Activated CD4-positive, alpha-beta memory T cell treated with anti-CD3 and anti-CD28 coated beads for 36 hours (primary cell): ENCODE measurements around the gene NKX3-2. TPM values are rescaled to one million over a fixed set of nuclear protein-coding genes. Genes with fewer than 3 reads are reported as not detected.
A peak's percentile ranks its signal among the peaks of the same experiment; 100 is the strongest.

ENCODE experiments used
- CTCF ChIA-PET: fragments of 350-600 bp; sonication (Branson Sonifier 250); formaldehyde crosslinking; loops from one replicate; lab custom pipeline; 2021; ENCODE audit warnings: antibody characterized with exemption, inconsistent platforms; lab: Charles Lee
- POLR2A ChIA-PET: fragments of 350-600 bp; sonication (Branson Sonifier 250); formaldehyde crosslinking; loops from one replicate; lab custom pipeline; 2021; ENCODE audit warnings: antibody characterized with exemption; lab: Charles Lee
- DNase-seq: peaks from one replicate; pipeline ENCODE4 v3.0.0-alpha.2; 2020
- H3K27ac Mint-ChIP-seq: one replicate; pipeline ENCODE4 v1.8.0; 2021; ENCODE audit warnings: mixed read lengths
- H3K27me3 Mint-ChIP-seq: one replicate; pipeline ENCODE4 v1.8.0; 2021; ENCODE audit warnings: mixed read lengths
- H3K36me3 Mint-ChIP-seq: one replicate; pipeline ENCODE4 v1.8.0; 2021; ENCODE audit warnings: mixed read lengths
- H3K4me1 Mint-ChIP-seq: one replicate; pipeline ENCODE4 v1.8.0; 2021; ENCODE audit warnings: low read depth, mixed read lengths
- H3K4me3 Mint-ChIP-seq: one replicate; pipeline ENCODE4 v1.8.0; 2021; ENCODE audit warnings: mild to moderate bottlenecking, mixed read lengths
- H3K9me3 Mint-ChIP-seq: one replicate; pipeline ENCODE4 v1.8.0; 2021; ENCODE audit warnings: mixed read lengths
- intact Hi-C: fragments of 100-400 bp; cut with micrococcal nuclease; formaldehyde crosslinking; loops from one replicate; pipeline ENCODE4 v1.15.1; 2023
- total RNA-seq, 2 experiments: library from RNA; stranded (reverse); gene quantifications; one replicate each; pipeline ENCODE4 v1.2.3, GENCODE V29; 2021

Gene NKX3-2
- total RNA-seq, 2 experiments from 2014 or later = not detected

- H3K27me3 Mint-ChIP-seq = peaks cover 66% of the 10 kb centered on the region
- H3K36me3 Mint-ChIP-seq = peaks cover 15% of the 10 kb centered on the region
- H3K9me3 Mint-ChIP-seq = no peaks in the 10 kb centered on the region
- ChIA-PET CTCF (interaction anchor here (0.7 to 3.2 kb wide), 3 partner anchors 14 to 21 kb away, joined by 3 to 12 read pairs (median 4); no protein-coding TSS in a partner anchor), POLR2A (interaction anchor here (1.1 to 2.8 kb wide), 2 partner anchors 11 to 18 kb away, joined by 3 to 8 read pairs; no protein-coding TSS in a partner anchor)
- intact Hi-C loops = no loop called here
- no peak for DNase-seq
- no peak overlapping the region for H3K4me3 Mint-ChIP-seq
- no peak overlapping the region for H3K27ac Mint-ChIP-seq
- H3K4me1 Mint-ChIP-seq = peaks cover 44% of the 10 kb centered on the region
Measured at GRCh38 chr4:13543032-13543838, 1.1 kb downstream of the NKX3-2 start.

GRCh38 chr4:13542577-13543031 is 1.7 kb downstream of the NKX3-2 start:
- Mint-ChIP-seq H3K27ac (no peak overlapping the region), H3K4me1 (peaks cover 44% of the 10 kb centered on the region), H3K27me3 (peaks cover 71% of the 10 kb centered on the region), H3K9me3 (no peaks in the 10 kb centered on the region), H3K36me3 (peaks cover 15% of the 10 kb centered on the region), H3K4me3 (peak overlapping the region; percentile 16)
- intact Hi-C loops = no loop called here
- ChIA-PET POLR2A (interaction anchor here (1.1 to 2.8 kb wide), 2 partner anchors 11 to 17 kb away, joined by 3 to 8 read pairs; no protein-coding TSS in a partner anchor), CTCF (interaction anchor here (0.7 to 3.2 kb wide), 3 partner anchors 13 to 65 kb away, joined by 3 to 12 read pairs (median 3); no protein-coding TSS in a partner anchor)
- DNase-seq = no peak

GRCh38 chr4:13541720-13542576 is 2.4 kb downstream of the NKX3-2 start:
- H3K27ac Mint-ChIP-seq = no peak overlapping the region
- POLR2A ChIA-PET = interaction anchor here (1.1 to 2.8 kb wide), 2 partner anchors 10 to 17 kb away, joined by 3 to 8 read pairs; no protein-coding TSS in a partner anchor
- DNase-seq = peak; percentile 53
- CTCF ChIA-PET = interaction anchor here (1.5 to 3.2 kb wide), 2 partner anchors 12 to 65 kb away, joined by 3 to 12 read pairs; no protein-coding TSS in a partner anchor
- peaks cover 42% of the 10 kb centered on the region for H3K4me1 Mint-ChIP-seq
- H3K9me3 Mint-ChIP-seq = peaks cover 2% of the 10 kb centered on the region
- peaks cover 73% of the 10 kb centered on the region for H3K27me3 Mint-ChIP-seq
- H3K36me3 Mint-ChIP-seq = peaks cover 16% of the 10 kb centered on the region
- intact Hi-C loops = no loop called here
- H3K4me3 Mint-ChIP-seq = peak overlapping the region; percentile 16

GRCh38 chr4:13541176-13541604 is 3.1 kb downstream of the NKX3-2 start:
- Mint-ChIP-seq H3K36me3 (peaks cover 19% of the 10 kb centered on the region), H3K27me3 (peaks cover 73% of the 10 kb centered on the region), H3K4me3 (no peak overlapping the region), H3K27ac (no peak overlapping the region), H3K9me3 (peaks cover 4% of the 10 kb centered on the region), H3K4me1 (peaks cover 35% of the 10 kb centered on the region)
- DNase-seq = no peak
- POLR2A ChIA-PET = interaction anchor here (2.8 kb wide), 1 partner anchor 16 kb away, joined by 8 read pairs; no protein-coding TSS in a partner anchor
- intact Hi-C loops = no loop called here
- CTCF ChIA-PET = interaction anchor here (1.5 to 3.2 kb wide), 2 partner anchors 12 to 64 kb away, joined by 3 to 12 read pairs; no protein-coding TSS in a partner anchor

GRCh38 chr4:13540446-13541175 is 3.7 kb downstream of the NKX3-2 start:
- peaks cover 32% of the 10 kb centered on the region for H3K4me1 Mint-ChIP-seq
- POLR2A ChIA-PET = no interaction called here

DNA sequence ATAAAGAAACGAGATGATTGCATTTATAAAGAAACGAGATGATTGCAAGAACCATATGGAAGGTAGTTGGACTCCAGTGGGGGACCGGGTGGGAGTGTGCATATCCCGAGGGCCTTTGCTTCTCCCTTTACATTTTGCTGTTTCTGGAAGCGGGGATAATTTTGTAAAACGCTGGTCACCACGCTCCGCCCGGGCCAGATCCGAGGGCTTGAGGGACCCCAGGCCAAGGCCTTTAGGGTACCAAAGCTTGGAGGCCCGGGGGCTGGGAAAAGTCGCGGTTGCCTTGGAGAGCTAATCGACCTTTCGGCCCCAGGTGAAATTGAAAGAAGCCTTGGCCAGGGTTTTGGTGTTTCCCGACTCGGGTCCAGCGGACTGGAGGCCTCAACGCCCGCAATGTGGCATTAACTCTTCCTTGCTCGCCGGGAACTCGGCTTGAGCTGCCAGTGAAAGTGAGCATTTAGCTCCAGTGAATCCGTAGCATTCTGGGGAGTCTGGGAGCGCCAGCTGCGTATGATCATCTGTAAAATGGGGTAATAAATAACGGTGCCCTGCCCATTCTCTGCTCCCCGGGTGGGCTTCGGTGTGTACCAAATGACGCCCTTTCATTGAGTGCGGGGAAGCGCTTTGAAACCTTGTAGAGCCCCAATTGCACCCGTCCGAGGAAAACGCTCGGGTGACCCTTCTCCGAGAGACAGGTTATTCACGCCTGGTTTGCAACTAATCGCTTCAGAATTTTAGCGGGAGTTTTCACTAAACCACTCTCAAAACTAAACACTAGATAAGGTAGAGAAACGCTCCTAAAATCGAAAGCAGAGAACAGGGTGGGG is 4.5 kb downstream of the NKX3-2 start:
- DNase-seq = no peak
- intact Hi-C loops = no loop called here
- ChIA-PET POLR2A (no interaction called here), CTCF (interaction anchor here (0.8 to 3.2 kb wide), 3 partner anchors 10 to 809 kb away, joined by 3 to 12 read pairs (median 3); no protein-coding TSS in a partner anchor)
- Mint-ChIP-seq H3K27me3 (peaks cover 77% of the 10 kb centered on the region), H3K4me1 (peaks cover 26% of the 10 kb centered on the region), H3K36me3 (peaks cover 15% of the 10 kb centered on the region), H3K9me3 (peaks cover 4% of the 10 kb centered on the region), H3K27ac (no peak overlapping the region), H3K4me3 (peak overlapping the region; percentile 20)

More at GRCh38 chr4:13540446-13541175, 3.7 kb downstream of the NKX3-2 start:
- peaks cover 19% of the 10 kb centered on the region for H3K36me3 Mint-ChIP-seq
- intact Hi-C loops = no loop called here
- no peak for DNase-seq
- H3K4me3 Mint-ChIP-seq = no peak overlapping the region
- H3K27me3 Mint-ChIP-seq = peaks cover 77% of the 10 kb centered on the region
- no peak overlapping the region for H3K27ac Mint-ChIP-seq
- peaks cover 4% of the 10 kb centered on the region for H3K9me3 Mint-ChIP-seq
- CTCF ChIA-PET = interaction anchor here (0.8 to 3.2 kb wide), 2 partner anchors 11 to 810 kb away, joined by 3 to 12 read pairs; no protein-coding TSS in a partner anchor

- ChIA-PET CTCF (interaction anchor here (1.1 kb wide), 1 partner anchor 14 kb away, joined by 3 read pairs; no protein-coding TSS in a partner anchor), POLR2A (no interaction called here)
- Mint-ChIP-seq H3K9me3 (peaks cover 4% of the 10 kb centered on the region), H3K27ac (no peak overlapping the region), H3K4me3 (no peak overlapping the region), H3K27me3 (peaks cover 83% of the 10 kb centered on the region), H3K36me3 (peaks cover 15% of the 10 kb centered on the region), H3K4me1 (peaks cover 27% of the 10 kb centered on the region)
- DNase-seq = no peak
- intact Hi-C loops = no loop called here
Measured at GRCh38 chr4:13539047-13539618, 5.2 kb downstream of the NKX3-2 start.

GRCh38 chr4:13538427-13538973 is 5.8 kb downstream of the NKX3-2 start:
- Mint-ChIP-seq H3K36me3 (peaks cover 15% of the 10 kb centered on the region), H3K4me1 (peaks cover 28% of the 10 kb centered on the region), H3K27ac (no peak overlapping the region), H3K27me3 (peaks cover 87% of the 10 kb centered on the region), H3K4me3 (no peak overlapping the region), H3K9me3 (peaks cover 4% of the 10 kb centered on the region)
- no peak for DNase-seq
- POLR2A ChIA-PET = no interaction called here
- CTCF ChIA-PET = no interaction called here
- intact Hi-C loops = loop anchor here (1.0 kb wide), 1 partner anchor 8 kb away; no protein-coding TSS in a partner anchor

- Mint-ChIP-seq H3K4me3 (no peak overlapping the region), H3K4me1 (peaks cover 26% of the 10 kb centered on the region), H3K9me3 (peaks cover 4% of the 10 kb centered on the region), H3K27ac (no peak overlapping the region), H3K36me3 (peaks cover 15% of the 10 kb centered on the region), H3K27me3 (peaks cover 82% of the 10 kb centered on the region)
- no peak for DNase-seq
- CTCF ChIA-PET = no interaction called here
- POLR2A ChIA-PET = no interaction called here
- intact Hi-C loops = loop anchor here (1.0 kb wide), 1 partner anchor 8 kb away; no protein-coding TSS in a partner anchor
Measured at GRCh38 chr4:13537832-13538177, 6.5 kb downstream of the NKX3-2 start.
